ENCODE data around the gene LRRC47.

DNA sequence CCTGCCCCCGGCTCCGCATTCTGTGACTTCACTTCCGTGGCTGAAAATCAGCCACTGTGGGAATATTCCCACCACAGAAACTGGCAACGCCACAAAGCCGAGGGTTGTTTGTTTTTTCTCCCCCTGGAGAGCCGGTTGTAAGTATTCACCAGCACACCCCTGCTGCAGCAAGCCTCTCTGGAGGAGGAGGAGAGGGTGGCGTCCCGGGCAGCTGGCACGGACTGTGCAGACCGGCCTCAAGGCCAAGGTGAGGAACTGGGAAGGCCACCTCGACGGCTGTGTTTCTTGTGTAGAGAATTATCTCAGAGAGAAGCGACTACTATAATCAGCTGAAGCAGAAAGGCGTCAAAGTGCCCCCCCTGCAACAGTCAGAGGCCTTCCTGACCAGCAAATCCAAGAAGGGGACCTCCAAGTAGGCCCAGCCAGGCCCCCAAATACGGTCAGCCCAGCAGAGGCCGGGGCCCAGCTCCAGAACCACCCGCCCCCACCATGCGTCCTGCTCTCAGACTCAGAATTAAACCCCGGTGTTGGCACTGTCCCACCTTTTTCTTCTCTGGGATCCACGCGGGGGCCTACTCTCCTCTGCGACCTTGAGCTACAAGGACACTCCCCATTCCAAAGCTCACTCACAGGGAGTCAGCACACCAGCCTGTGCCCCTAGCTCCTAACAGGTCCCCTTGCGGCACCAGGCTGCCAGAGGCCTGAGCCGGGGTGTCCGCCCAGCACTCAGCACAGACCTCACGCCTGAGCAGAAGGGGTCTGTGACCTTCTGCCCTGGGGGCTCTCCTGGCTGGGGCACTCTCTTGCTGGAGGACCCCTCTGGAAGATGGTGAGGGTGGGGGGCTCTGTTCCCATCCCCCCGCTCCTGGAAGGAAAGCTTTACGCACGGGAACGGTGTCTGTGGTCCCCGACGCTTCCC, 24.9 kb downstream of the LRRC47 start:
- TF ChIP-seq, protein P1, sequence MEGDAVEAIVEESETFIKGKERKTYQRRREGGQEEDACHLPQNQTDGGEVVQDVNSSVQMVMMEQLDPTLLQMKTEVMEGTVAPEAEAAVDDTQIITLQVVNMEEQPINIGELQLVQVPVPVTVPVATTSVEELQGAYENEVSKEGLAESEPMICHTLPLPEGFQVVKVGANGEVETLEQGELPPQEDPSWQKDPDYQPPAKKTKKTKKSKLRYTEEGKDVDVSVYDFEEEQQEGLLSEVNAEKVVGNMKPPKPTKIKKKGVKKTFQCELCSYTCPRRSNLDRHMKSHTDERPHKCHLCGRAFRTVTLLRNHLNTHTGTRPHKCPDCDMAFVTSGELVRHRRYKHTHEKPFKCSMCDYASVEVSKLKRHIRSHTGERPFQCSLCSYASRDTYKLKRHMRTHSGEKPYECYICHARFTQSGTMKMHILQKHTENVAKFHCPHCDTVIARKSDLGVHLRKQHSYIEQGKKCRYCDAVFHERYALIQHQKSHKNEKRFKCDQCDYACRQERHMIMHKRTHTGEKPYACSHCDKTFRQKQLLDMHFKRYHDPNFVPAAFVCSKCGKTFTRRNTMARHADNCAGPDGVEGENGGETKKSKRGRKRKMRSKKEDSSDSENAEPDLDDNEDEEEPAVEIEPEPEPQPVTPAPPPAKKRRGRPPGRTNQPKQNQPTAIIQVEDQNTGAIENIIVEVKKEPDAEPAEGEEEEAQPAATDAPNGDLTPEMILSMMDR (IDR thresholded peaks at IDR 0.05; ENCODE audit: low read depth, low read length), result no peak
- TF ChIP-seq POLR2A (IDR thresholded peaks at IDR 0.05; ENCODE audit: extremely low read depth, insufficient read length), result no peak

All from NB4 (cell line).